ENCODE results near the gene FBXL19. TPM values are rescaled to one million over a fixed set of nuclear protein-coding genes. Genes with fewer than 3 reads are reported as not detected.

FBXL19 gene
- total RNA-seq, 1 donor from 2014 or later = 36.4 TPM

GRCh38 chr16:30992276-30992780, 69.0 kb downstream of the FBXL19 start:
- Histone ChIP-seq H3K36me3 (ENCODE audit: control insufficient read depth, insufficient read depth, low read length) (no peaks in the 10 kb centered on the region), H3K27me3 (ENCODE audit: control insufficient read depth, insufficient read depth, low read length) (no peaks in the 10 kb centered on the region), H3K4me3 (ENCODE audit: low read depth, low read length) (no peak overlapping the region)
- TF ChIP-seq, protein P1, sequence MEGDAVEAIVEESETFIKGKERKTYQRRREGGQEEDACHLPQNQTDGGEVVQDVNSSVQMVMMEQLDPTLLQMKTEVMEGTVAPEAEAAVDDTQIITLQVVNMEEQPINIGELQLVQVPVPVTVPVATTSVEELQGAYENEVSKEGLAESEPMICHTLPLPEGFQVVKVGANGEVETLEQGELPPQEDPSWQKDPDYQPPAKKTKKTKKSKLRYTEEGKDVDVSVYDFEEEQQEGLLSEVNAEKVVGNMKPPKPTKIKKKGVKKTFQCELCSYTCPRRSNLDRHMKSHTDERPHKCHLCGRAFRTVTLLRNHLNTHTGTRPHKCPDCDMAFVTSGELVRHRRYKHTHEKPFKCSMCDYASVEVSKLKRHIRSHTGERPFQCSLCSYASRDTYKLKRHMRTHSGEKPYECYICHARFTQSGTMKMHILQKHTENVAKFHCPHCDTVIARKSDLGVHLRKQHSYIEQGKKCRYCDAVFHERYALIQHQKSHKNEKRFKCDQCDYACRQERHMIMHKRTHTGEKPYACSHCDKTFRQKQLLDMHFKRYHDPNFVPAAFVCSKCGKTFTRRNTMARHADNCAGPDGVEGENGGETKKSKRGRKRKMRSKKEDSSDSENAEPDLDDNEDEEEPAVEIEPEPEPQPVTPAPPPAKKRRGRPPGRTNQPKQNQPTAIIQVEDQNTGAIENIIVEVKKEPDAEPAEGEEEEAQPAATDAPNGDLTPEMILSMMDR (IDR thresholded peaks at IDR 0.05; ENCODE audit: insufficient read depth, low read length, poor library complexity, severe bottlenecking) = no peak
- DNase-seq (ENCODE audit: low read depth) = no peak

DNA sequence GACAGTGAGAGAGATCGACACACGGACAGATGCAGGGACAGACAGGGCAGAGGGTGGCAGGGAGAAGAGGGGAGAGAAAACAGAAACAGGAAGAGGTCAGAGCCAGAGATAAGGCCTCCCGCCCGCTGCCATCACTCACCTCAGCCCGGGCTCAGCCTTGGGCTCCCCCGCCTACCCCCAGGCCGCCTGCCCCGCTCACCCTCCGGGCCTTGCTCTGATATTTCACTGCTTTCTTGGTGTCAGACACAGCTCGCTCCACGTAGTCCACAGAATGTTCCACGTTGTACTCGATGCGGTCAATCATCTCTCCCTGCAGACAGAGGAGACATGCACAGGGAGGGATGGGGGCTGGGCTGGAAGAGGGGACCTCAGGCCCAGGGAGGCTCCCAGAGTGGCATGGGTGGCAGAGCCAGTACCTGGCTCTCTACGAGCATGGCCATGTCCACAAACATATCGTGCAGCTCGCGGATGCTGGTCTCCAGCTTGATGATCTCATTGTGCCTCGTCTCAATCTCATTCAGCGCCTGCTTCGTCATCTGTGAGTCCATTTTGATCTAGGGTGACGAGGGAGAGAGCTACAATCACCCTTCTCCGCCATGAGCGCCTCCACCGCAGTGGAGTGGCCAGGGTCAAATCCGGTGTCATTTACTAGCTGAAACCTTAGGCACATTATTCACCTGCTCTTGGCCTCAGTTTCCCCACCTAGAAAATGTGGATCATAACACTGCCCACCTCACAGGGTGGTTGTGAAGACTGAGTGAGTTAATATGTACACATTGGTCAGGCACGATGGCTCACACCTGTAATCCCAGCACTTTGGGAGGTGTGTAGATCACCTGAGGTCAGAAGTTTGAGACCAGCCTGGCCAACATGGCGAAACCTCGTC, 69.8 kb downstream of the FBXL19 start:
- TF ChIP-seq, protein P1 (IDR thresholded peaks at IDR 0.05; ENCODE audit: insufficient read depth, low read length, poor library complexity, severe bottlenecking) = no peak

GRCh38 chr16:30995927-30996323, 72.6 kb downstream of the FBXL19 start:
- no peaks in the 10 kb centered on the region for H3K36me3 ChIP-seq (ENCODE audit: control insufficient read depth, insufficient read depth, low read length)
- no peak for DNase-seq (ENCODE audit: low read depth)
- H3K4me3 ChIP-seq (ENCODE audit: low read depth, low read length) = no peak overlapping the region
- TF ChIP-seq, protein P1 (IDR thresholded peaks at IDR 0.05; ENCODE audit: insufficient read depth, low read length, poor library complexity, severe bottlenecking) = no peak
- H3K27me3 ChIP-seq (ENCODE audit: control insufficient read depth, insufficient read depth, low read length) = no peaks in the 10 kb centered on the region

More for the DNA sequence above, 69.8 kb downstream of the FBXL19 start:
- H3K27me3 ChIP-seq (ENCODE audit: control insufficient read depth, insufficient read depth, low read length) = no peaks in the 10 kb centered on the region
- no peak for DNase-seq (ENCODE audit: low read depth)
- H3K4me3 ChIP-seq (ENCODE audit: low read depth, low read length) = no peak overlapping the region
- no peaks in the 10 kb centered on the region for H3K36me3 ChIP-seq (ENCODE audit: control insufficient read depth, insufficient read depth, low read length)

GRCh38 chr16:30996324-30996984, 73.1 kb downstream of the FBXL19 start:
- TF ChIP-seq, protein P1 (IDR thresholded peaks at IDR 0.05; ENCODE audit: insufficient read depth, low read length, poor library complexity, severe bottlenecking) = no peak
- Histone ChIP-seq H3K4me3 (ENCODE audit: low read depth, low read length) (peak overlapping the region; percentile 55), H3K27me3 (ENCODE audit: control insufficient read depth, insufficient read depth, low read length) (no peaks in the 10 kb centered on the region), H3K36me3 (ENCODE audit: control insufficient read depth, insufficient read depth, low read length) (no peaks in the 10 kb centered on the region)
- no peak for DNase-seq (ENCODE audit: low read depth)

DNA sequence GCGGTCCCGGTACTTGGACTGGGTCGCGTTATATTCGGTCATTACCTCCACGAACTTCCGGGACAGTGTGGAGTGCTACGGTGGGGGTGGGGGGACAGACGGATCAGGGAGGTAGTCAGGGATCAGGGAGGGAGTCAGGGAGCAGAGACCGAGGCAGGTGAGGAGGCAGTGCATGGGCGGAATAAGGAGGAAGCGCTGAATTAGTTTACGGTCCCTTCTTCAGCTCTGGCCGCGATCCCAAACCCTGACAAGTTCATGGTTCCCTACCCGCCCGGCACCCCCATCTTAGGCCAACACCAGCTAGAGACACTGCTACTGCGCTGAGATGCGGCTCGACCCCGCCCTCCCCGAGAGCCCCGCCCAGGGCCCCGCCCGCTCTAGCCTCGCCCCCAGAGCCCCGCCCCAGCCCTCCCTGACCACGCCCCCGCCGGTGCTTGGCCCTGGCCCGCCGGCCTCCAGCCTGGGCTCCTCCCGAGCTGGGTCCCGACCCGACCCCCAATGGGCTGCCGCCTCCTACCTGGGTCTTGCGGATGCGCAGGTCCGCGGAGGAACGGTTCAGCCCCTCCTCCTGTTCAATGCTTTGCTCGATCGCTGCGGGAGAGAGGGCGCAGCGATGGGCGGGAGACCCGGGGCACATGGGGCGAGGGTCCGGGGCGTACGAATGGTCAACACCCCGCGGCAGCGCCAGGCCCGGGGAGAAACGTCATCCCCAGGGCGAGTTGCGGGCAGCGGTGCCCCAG, 73.8 kb downstream of the FBXL19 start:
- no peaks in the 10 kb centered on the region for H3K36me3 ChIP-seq (ENCODE audit: control insufficient read depth, insufficient read depth, low read length)
- no peaks in the 10 kb centered on the region for H3K27me3 ChIP-seq (ENCODE audit: control insufficient read depth, insufficient read depth, low read length)
- peak overlapping the region; percentile 55 for H3K4me3 ChIP-seq (ENCODE audit: low read depth, low read length)
- no peak for DNase-seq (ENCODE audit: low read depth)
- TF ChIP-seq, protein P1 (IDR thresholded peaks at IDR 0.05; ENCODE audit: insufficient read depth, low read length, poor library complexity, severe bottlenecking) = no peak
